ENCODE measurements around the gene VEPH1. TPM values are rescaled to one million over a fixed set of nuclear protein-coding genes. Genes with fewer than 3 reads are reported as not detected.

The VEPH1 gene
- total RNA-seq, 1 donor from 2014 or later = 2.7 TPM

GRCh38 chr3:157360044-157360443 lies 143.2 kb downstream of the VEPH1 start:
- intact Hi-C loops (cut with DNase I) = no loop called here
- Histone ChIP-seq H3K4me1 (no peaks in the 10 kb centered on the region), H3K27ac (no peak overlapping the region), H3K4me3 (no peak overlapping the region), H3K36me3 (no peaks in the 10 kb centered on the region), H3K27me3 (no peaks in the 10 kb centered on the region), H3K9me3 (no peaks in the 10 kb centered on the region)
- TF ChIP-seq POLR2A (IDR thresholded peaks at IDR 0.05) (no peak), CTCF (IDR thresholded peaks at IDR 0.05) (no peak), POLR2AphosphoS5 (IDR thresholded peaks at IDR 0.05; ENCODE audit: insufficient read depth in 1 of 2, low read depth in 1 of 2) (no peak)
- no peak for DNase-seq (ENCODE audit: extremely low spot score in 2 of 2)

DNA sequence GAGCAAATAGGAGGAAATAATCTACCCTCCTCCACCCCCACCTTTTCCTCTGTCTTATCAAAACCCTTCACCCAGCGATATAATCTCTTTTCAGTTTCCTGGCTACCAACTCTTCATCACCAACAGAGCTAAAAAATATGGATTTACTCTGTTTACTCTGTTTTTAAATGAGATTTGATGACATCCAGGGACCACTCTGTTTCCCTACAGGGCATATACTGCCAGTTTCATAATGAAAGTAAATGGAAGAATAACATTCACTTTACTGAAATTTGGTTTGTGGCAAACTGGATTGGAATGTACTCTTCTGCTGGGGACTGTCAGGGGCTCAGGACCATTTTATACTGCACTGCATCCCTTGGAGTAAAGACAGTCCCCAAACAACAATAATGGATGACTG lies 146.7 kb downstream of the VEPH1 start:
- TF ChIP-seq CTCF (IDR thresholded peaks at IDR 0.05) = no peak
- no peak for TF ChIP-seq POLR2AphosphoS5 (IDR thresholded peaks at IDR 0.05; ENCODE audit: insufficient read depth in 1 of 2, low read depth in 1 of 2)
- TF ChIP-seq POLR2A (IDR thresholded peaks at IDR 0.05) = no peak
- Histone ChIP-seq H3K36me3 (no peaks in the 10 kb centered on the region), H3K27me3 (no peaks in the 10 kb centered on the region), H3K4me1 (no peaks in the 10 kb centered on the region), H3K4me3 (no peak overlapping the region), H3K27ac (no peak overlapping the region), H3K9me3 (no peaks in the 10 kb centered on the region)
- no peak for DNase-seq (ENCODE audit: extremely low spot score in 2 of 2)
- intact Hi-C loops (cut with DNase I) = no loop called here

DNA sequence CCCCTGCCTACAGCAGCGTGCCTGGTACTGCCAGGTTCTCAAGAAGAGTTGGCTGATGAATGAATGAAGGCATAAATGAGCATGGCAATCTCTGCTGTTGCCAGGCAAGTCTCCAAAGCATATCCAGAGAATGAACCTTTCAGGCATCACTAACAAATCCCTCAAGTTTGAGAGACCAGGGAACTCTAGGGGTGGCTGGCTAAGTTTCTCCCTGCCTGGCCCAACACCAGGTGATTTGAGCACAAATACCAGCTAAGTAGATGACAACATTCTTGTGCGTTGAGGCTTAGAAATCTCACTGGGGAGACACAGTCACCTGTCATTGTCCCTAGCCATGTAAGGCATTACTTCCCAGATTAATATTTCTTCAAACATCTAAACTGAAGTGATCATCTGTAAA lies 147.9 kb downstream of the VEPH1 start:
- intact Hi-C loops (cut with DNase I) = no loop called here
- no peaks in the 10 kb centered on the region for H3K27me3 ChIP-seq
- no peak overlapping the region for H3K27ac ChIP-seq
- no peaks in the 10 kb centered on the region for H3K36me3 ChIP-seq
- no peak for DNase-seq (ENCODE audit: extremely low spot score in 2 of 2)
- no peak overlapping the region for H3K4me3 ChIP-seq
- H3K4me1 ChIP-seq = no peaks in the 10 kb centered on the region
- H3K9me3 ChIP-seq = no peaks in the 10 kb centered on the region
- TF ChIP-seq POLR2A (IDR thresholded peaks at IDR 0.05) = no peak
- TF ChIP-seq POLR2AphosphoS5 (IDR thresholded peaks at IDR 0.05; ENCODE audit: insufficient read depth in 1 of 2, low read depth in 1 of 2) = no peak
- no peak for TF ChIP-seq CTCF (IDR thresholded peaks at IDR 0.05)

DNA sequence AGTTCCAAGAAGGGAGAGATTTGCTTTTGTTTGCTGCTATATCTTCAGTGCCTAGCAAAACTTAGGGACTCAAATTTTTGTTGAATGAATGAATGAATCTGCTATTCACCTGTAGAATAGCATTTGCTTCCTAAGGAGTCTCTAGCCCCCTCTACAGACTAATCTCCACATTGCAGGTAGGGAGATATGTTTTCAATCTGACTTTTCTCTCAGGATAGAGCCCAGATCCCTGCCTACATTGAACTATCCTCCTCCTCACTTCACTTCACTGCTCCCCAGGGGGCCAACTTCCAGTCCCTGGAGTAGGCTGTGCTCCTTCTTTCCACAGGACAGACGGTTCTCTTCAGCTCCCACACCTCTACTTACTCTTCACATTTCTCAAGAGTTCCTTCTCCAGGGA lies 148.5 kb downstream of the VEPH1 start:
- Histone ChIP-seq H3K4me1 (no peaks in the 10 kb centered on the region), H3K9me3 (no peaks in the 10 kb centered on the region), H3K36me3 (no peaks in the 10 kb centered on the region), H3K27ac (no peak overlapping the region), H3K4me3 (no peak overlapping the region), H3K27me3 (no peaks in the 10 kb centered on the region)
- no peak for TF ChIP-seq POLR2AphosphoS5 (IDR thresholded peaks at IDR 0.05; ENCODE audit: insufficient read depth in 1 of 2, low read depth in 1 of 2)
- TF ChIP-seq POLR2A (IDR thresholded peaks at IDR 0.05) = no peak
- no peak for TF ChIP-seq CTCF (IDR thresholded peaks at IDR 0.05)
- intact Hi-C loops (cut with DNase I) = no loop called here
- DNase-seq (ENCODE audit: extremely low spot score in 2 of 2) = no peak

DNA sequence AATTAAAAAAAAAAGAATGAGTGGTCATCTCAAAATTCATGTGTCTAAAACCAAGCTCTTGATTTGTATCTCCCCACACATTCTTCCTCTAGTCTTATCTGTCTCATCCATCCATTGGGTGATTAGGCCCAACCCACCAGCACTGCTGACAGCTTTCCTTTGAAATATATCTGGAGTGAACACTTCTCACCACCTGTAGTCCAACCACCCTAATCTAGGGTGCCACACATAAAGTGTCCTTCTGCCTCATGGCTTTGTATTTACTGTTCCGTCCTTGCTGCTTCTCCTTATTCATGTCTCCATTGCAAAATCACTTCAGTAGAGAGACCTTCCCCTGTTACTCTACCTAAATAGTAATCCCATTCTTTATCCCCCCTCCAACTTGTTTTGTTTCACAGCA lies 149.0 kb downstream of the VEPH1 start:
- intact Hi-C loops (cut with DNase I) = no loop called here
- H3K4me1 ChIP-seq = no peaks in the 10 kb centered on the region
- no peaks in the 10 kb centered on the region for H3K36me3 ChIP-seq
- no peak overlapping the region for H3K4me3 ChIP-seq
- TF ChIP-seq POLR2A (IDR thresholded peaks at IDR 0.05) (no peak), CTCF (IDR thresholded peaks at IDR 0.05) (no peak)
- no peak overlapping the region for H3K27ac ChIP-seq
- no peaks in the 10 kb centered on the region for H3K27me3 ChIP-seq
- DNase-seq (ENCODE audit: extremely low spot score in 2 of 2) = no peak
- no peaks in the 10 kb centered on the region for H3K9me3 ChIP-seq
